DMS114 treated with DMSO at 0.1 percent for 48 hours (cell line): Measurements from ENCODE around the gene SSX2IP.

ENCODE experiments used
- DNase-seq: peaks from one replicate; lab custom pipeline; 2025; ENCODE audit not compliant: unreplicated experiment; lab: John Stamatoyannopoulos, UW

Gene SSX2IP

GRCh38 chr1:84709131-84709530 is 18.9 kb upstream of the SSX2IP start:
- DNase-seq = no peak

- no peak for DNase-seq
Measured at GRCh38 chr1:84708031-84708430, 17.8 kb upstream of the SSX2IP start.

GRCh38 chr1:84705513-84705912 is 15.3 kb upstream of the SSX2IP start:
- no peak for DNase-seq

GRCh38 chr1:84704872-84705417 is 14.7 kb upstream of the SSX2IP start:
- DNase-seq = no peak

GRCh38 chr1:84703431-84703830 is 13.2 kb upstream of the SSX2IP start:
- DNase-seq = no peak

- DNase-seq = no peak
Measured at GRCh38 chr1:84702143-84702542, 11.9 kb upstream of the SSX2IP start.

- no peak for DNase-seq
Measured at GRCh38 chr1:84701376-84701775, 11.1 kb upstream of the SSX2IP start.

GRCh38 chr1:84700070-84700469 is 9.8 kb upstream of the SSX2IP start:
- no peak for DNase-seq

- DNase-seq = no peak
Measured at GRCh38 chr1:84698151-84699110, 8.2 kb upstream of the SSX2IP start.

- DNase-seq = no peak
Measured at GRCh38 chr1:84693785-84694184, 3.5 kb upstream of the SSX2IP start.

- no peak for DNase-seq
Measured at GRCh38 chr1:84693005-84693404, 2.7 kb upstream of the SSX2IP start.

- DNase-seq = no peak
Measured at GRCh38 chr1:84692391-84692790, 2.1 kb upstream of the SSX2IP start.

GRCh38 chr1:84691122-84691783 is 992 bp upstream of the SSX2IP start:
- DNase-seq = no peak

GRCh38 chr1:84689514-84690396 is 506 bp downstream of the SSX2IP start:
- peak; percentile 59 for DNase-seq

GRCh38 chr1:84688463-84689061 is 1.7 kb downstream of the SSX2IP start:
- DNase-seq = no peak

- no peak for DNase-seq
Measured at GRCh38 chr1:84687714-84688462, 2.4 kb downstream of the SSX2IP start.

GRCh38 chr1:84686223-84686622 is 4.0 kb downstream of the SSX2IP start:
- DNase-seq = no peak

- DNase-seq = no peak
Measured at GRCh38 chr1:84683508-84683907, 6.8 kb downstream of the SSX2IP start.

- no peak for DNase-seq
Measured at GRCh38 chr1:84682047-84682446, 8.2 kb downstream of the SSX2IP start.
